Vagina (tissue), 2 donors: ENCODE results near the gene AGPAT4.

Source experiments
- CTCF ChIP-seq, 3 experiments: fragments of 450-650 bp in 2 of 3; fragments of 200-600 bp in 1 of 3; sonication (generic) in 1 of 3; IDR thresholded peaks; one replicate each; pipeline ENCODE4 v1.5.1; 2017 to 2019; ENCODE audit warnings: antibody characterized with exemption in 3 of 3, mild to moderate bottlenecking in 2 of 3, moderate library complexity in 2 of 3
- POLR2A ChIP-seq, 2 donors: fragments of 450-650 bp; IDR thresholded peaks; one replicate each; pipeline ENCODE4 v1.6.1; 2017; ENCODE audit warnings: antibody characterized with exemption in 2 of 2, mild to moderate bottlenecking in 2 of 2, moderate library complexity in 2 of 2
- POLR2AphosphoS5 ChIP-seq, 2 donors: sonication (generic); formaldehyde crosslinking; IDR thresholded peaks; one replicate each; pipeline ENCODE4 v1.9.0; 2017; ENCODE audit warnings: antibody characterized with exemption in 2 of 2, mild to moderate bottlenecking in 2 of 2, low read depth in 1 of 2; ENCODE audit not compliant: insufficient read depth in 1 of 2

GRCh38 chr6:161085246-161085645 is 188.6 kb downstream of the AGPAT4 start:
- TF ChIP-seq POLR2A (IDR thresholded peaks at IDR 0.05) = no peak
- TF ChIP-seq CTCF (IDR thresholded peaks at IDR 0.05) = no peak
- TF ChIP-seq POLR2AphosphoS5 (IDR thresholded peaks at IDR 0.05; ENCODE audit: insufficient read depth in 1 of 2, low read depth in 1 of 2) = no peak
